HCEC 1CT (cell line): ENCODE measurements around the gene ZNF521.
"Not testable (repeated sequence)": the region's sequence is repeated elsewhere in the genome, so short reads cannot be mapped to it uniquely, and the experiment has no call there.

Experiments used
- DNase-seq: peaks from one replicate; pipeline ENCODE4 v3.0.0-alpha.2; 2017

ZNF521 gene

GRCh38 chr18:25288340-25288938 is 63.5 kb downstream of the ZNF521 start:
- DNase-seq, result no peak

GRCh38 chr18:25287106-25287505 is 64.9 kb downstream of the ZNF521 start:
- no peak for DNase-seq

GRCh38 chr18:25284861-25285550 is 67.0 kb downstream of the ZNF521 start:
- no peak for DNase-seq

- DNase-seq, result no peak
Observed at GRCh38 chr18:25284281-25284680, 67.7 kb downstream of the ZNF521 start.

- DNase-seq, result no peak
Observed at GRCh38 chr18:25283781-25284180, 68.2 kb downstream of the ZNF521 start.

GRCh38 chr18:25282896-25283703 is 68.9 kb downstream of the ZNF521 start:
- no peak for DNase-seq

- DNase-seq, result no peak
Observed at GRCh38 chr18:25282282-25282681, 69.7 kb downstream of the ZNF521 start.

GRCh38 chr18:25281556-25281955 is 70.4 kb downstream of the ZNF521 start:
- DNase-seq, result no peak

- no peak for DNase-seq
Observed at GRCh38 chr18:25279961-25280360, 72.0 kb downstream of the ZNF521 start.

- DNase-seq, result peak; percentile 40
Observed at GRCh38 chr18:25279556-25279955, 72.4 kb downstream of the ZNF521 start.

GRCh38 chr18:25279133-25279532 is 72.8 kb downstream of the ZNF521 start:
- peak; percentile 65 for DNase-seq

- DNase-seq, result no peak
Observed at GRCh38 chr18:25278394-25278793, 73.6 kb downstream of the ZNF521 start.

GRCh38 chr18:25275412-25276001 is 76.5 kb downstream of the ZNF521 start:
- DNase-seq, result no peak

GRCh38 chr18:25274926-25275325 is 77.0 kb downstream of the ZNF521 start:
- no peak for DNase-seq

GRCh38 chr18:25266931-25267527 is 84.9 kb downstream of the ZNF521 start:
- not testable (repeated sequence) for DNase-seq

GRCh38 chr18:25262920-25263319 is 89.0 kb downstream of the ZNF521 start:
- peak; percentile 61 for DNase-seq

GRCh38 chr18:25261768-25262167 is 90.2 kb downstream of the ZNF521 start:
- DNase-seq, result no peak

- no peak for DNase-seq
Observed at GRCh38 chr18:25256439-25256838, 95.5 kb downstream of the ZNF521 start.

GRCh38 chr18:25253779-25254178 is 98.2 kb downstream of the ZNF521 start:
- DNase-seq, result no peak

GRCh38 chr18:25253136-25253535 is 98.8 kb downstream of the ZNF521 start:
- DNase-seq, result peak; percentile 59

- no peak for DNase-seq
Observed at GRCh38 chr18:25251068-25251467, 100.9 kb downstream of the ZNF521 start.

GRCh38 chr18:25250474-25250851 is 101.5 kb downstream of the ZNF521 start:
- no peak for DNase-seq

GRCh38 chr18:25248755-25249154 is 103.2 kb downstream of the ZNF521 start:
- DNase-seq, result peak; percentile 70
